GM21528 (cell line): ENCODE measurements around the gene CMKLR1.

ENCODE experiments used
- ATAC-seq: cut with Tn5 transposase; IDR thresholded peaks from one replicate; pipeline ENCODE4 v1.9.1; 2021; ENCODE audit warnings: mild to moderate bottlenecking, moderate library complexity; ENCODE audit not compliant: unreplicated experiment, low FRiP score

Gene CMKLR1

GRCh38 chr12:108270849-108271143, 68.3 kb downstream of the CMKLR1 start:
- ATAC-seq: no peak

DNA sequence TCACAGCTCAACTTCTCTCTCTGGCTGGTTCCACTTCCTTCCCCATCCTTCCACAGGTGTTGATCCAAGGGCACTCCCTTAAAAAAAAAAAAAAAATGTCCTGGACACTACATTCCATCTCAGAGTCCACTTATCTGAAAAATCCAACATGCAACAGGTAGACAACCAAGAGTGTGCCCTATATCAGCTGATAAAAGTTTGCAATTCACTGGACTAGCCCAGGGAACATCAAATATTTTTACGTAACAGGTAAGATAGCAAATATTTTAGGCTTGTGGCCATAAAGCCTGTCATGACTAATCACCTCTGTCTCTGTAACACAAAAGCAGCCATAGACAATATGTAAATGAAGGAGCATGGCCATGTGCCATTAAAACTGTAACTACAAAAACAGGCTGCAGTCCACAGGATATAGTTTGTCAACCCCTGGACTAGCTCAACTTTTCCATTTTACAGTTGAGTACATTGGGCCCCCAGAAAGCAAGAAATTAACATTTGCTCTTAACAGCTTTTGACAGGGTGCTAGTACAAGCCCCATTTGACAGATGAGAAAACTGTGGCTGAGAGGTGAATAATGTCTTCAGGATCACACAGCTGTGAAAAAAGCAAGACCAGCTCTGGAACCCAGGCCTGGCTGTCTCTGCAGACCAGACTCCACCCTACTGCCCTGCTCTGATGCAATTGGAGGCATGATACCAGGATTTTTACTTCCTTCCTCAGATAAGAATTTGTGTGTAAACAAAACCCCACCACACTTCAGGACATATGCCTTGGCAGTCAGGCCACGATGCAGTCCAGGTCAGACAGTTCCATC, 68.9 kb downstream of the CMKLR1 start:
- no peak for ATAC-seq

GRCh38 chr12:108269224-108269623, 69.9 kb downstream of the CMKLR1 start:
- no peak for ATAC-seq

- no peak for ATAC-seq
Measured at GRCh38 chr12:108268397-108268796, 70.7 kb downstream of the CMKLR1 start.

- ATAC-seq: no peak
Measured at GRCh38 chr12:108267450-108267849, 71.7 kb downstream of the CMKLR1 start.

GRCh38 chr12:108266131-108266530, 73.0 kb downstream of the CMKLR1 start:
- no peak for ATAC-seq

DNA sequence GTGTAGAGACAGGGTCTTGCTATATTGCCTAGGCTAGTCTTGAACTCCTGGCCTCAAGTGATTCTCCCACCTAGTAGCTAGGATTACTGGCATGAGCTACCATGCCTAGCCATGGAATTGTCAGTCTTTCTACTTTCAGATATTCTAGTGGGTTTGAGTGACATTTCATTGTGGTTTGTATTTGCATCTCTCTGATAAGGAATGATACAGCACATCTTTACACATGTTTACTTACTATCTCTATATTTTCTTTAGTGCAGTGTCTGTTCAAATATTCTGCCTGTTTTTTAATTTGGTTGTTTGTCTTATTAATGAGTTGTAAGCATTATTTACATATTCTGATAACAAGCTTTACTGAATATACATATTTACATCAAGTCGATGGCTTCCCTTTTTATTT, 73.6 kb downstream of the CMKLR1 start:
- no peak for ATAC-seq

- ATAC-seq: no peak
Measured at GRCh38 chr12:108260969-108261368, 78.1 kb downstream of the CMKLR1 start.

DNA sequence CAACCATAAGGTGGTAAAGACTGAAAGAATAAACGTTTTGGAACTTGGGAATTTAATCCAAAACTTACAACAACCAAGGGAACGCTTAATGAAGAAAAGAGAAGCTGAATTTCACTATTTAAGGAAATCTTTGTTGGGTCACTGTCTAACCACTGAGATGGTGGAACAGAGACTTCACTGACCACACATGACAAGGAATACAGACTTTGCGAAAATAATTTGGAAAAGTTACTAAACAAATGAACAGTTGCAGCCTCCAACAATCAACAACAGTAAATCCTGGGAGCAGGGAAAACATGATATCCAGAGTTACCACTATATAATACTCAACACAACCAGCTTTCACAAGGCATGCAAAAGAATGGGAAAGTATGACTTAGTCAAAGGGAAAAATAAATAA, 79.1 kb downstream of the CMKLR1 start:
- no peak for ATAC-seq

- ATAC-seq: no peak
Measured at GRCh38 chr12:108257610-108258106, 81.5 kb downstream of the CMKLR1 start.

DNA sequence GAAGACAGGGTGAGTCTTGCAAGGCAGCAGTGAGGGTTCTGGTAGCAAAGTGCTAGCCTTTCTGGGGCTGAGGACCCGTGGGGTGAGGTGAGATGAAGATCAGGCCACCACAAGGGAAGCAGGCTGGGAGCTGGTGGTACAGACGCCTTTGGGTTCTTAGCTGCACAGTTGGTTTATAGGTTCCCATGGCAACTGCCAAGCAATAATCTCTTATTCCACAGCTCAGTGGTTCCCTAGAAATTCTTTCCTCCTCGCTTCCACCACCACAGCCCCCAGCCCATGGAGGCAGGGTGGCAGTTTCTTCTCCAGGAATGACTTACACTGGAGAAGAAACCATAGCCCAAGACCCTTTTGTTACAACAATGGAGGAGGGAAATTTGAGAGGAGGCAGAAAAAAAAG, 82.1 kb downstream of the CMKLR1 start:
- no peak for ATAC-seq

DNA sequence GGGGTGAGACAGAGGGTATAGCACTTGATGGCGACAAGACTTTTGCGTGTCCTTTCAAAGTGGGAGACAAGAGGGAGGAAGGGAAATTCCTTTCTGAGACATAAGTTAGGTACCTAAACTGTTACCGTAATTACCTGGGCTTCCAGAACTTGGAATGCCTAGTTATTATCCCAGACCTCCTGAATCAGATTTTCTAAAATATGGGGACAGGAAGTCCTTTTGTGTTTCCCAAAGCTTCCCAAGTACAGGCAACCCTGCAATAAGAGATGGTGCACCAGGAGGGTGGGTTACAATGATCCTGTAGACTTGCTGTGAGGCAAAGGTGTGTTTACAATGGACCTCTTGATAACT, 83.9 kb downstream of the CMKLR1 start:
- no peak for ATAC-seq

GRCh38 chr12:108254517-108255251, 84.4 kb downstream of the CMKLR1 start:
- no peak for ATAC-seq

GRCh38 chr12:108254030-108254429, 85.1 kb downstream of the CMKLR1 start:
- ATAC-seq: no peak

DNA sequence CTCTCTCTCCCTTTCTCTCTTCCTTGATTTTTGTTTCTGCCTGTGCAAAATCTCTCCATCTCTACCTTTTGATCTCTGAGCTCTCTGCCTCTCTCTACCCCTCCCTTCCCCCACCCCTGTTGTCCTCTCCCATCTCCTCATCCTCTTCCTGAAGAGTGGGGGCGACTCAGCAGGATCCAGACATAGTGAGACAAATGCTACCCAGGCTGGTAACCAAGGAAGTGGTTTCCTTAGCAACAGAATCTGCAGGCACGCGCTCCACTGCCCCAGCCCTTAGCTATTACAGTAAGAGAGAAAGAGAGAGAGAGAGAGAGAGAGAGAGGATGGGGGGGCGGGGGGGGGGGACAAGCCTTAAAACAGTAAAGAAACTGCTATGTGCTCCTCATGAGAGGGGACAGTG, 85.6 kb downstream of the CMKLR1 start:
- ATAC-seq: no peak

DNA sequence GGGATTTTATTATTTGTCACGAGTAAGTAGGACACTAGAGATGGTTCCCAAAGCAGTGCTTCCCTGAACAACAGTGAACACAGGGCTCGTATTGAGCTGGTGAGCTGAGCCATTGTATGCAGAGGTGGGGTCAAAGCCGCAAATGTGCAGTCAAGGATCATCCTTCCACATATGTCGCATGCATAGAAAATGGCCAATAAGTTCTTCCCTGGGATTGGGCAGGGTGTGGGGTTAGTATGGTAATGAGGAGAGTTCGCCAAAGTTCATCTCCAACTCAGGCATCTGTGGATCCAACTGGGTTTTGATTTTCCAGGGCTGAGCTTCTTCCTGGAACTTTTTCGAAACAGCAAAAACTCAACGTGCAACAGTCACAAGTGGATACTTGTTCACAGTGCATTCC, 86.6 kb downstream of the CMKLR1 start:
- no peak for ATAC-seq

DNA sequence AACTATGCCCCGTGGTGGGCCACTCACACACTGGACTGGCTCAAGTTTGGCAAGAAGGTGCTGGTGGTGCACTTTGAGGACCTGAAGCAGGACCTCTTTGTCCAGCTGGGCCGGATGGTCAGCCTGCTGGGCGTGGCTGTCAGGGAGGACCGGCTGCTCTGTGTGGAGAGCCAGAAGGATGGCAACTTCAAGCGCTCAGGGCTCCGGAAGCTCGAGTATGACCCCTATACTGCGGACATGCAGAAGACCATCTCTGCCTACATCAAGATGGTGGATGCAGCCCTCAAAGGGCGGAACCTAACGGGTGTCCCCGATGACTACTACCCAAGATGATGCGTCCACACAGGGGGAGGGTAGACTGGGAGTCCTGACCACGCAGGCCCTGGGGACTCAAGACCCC, 91.1 kb downstream of the CMKLR1 start:
- no peak for ATAC-seq

DNA sequence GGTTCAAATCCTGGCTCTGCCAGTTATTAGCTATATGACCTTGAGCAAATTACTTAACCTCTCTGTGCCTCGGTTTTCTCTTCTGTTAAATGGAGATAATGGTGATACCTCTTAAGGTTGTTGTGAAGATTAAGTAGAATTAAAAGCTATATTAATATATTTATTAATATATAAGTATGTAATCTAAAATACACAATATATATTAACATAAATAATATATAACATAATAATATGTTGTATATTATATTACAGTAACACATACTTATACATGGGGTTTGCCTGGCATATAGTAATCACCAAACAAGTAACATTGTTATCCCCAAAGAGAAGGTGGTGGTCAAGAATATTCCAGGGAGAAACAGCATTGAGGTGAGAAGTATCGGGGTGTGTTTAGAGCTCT, 92.0 kb downstream of the CMKLR1 start:
- no peak for ATAC-seq

DNA sequence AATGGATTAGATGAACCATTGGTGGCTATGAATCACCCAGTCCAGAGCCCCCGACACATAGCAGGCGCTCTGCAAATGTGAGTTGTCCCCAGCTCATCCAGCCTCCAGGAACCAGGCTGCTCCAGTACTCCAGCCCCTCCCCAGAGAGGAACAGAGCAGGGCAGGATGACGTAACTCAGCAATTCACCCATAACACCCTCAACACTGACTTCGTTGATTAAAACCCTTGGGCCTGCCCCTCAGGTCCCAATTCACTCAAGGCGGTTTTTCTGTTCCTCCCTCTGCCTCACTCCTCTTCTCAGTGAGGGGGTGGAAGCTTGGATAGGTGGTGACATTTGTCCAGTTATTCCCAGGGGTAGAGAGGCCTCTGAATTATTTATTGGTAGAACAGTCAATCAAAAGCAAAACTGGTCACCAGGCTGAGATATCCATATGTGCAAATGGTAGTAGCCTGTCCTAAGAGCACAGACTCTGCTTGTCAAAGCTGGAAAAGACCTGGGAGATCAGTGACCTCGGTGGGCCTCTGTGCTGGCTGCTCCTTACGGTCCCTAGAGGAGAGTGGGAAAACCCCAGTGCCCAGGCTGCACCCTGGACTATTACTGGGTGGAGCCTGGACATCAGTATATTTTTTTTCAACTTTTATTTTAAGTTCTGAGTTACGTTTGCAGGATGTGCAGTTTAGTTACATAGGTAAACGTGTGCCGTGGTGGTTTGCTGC, 97.0 kb downstream of the CMKLR1 start:
- ATAC-seq: no peak

- ATAC-seq: no peak
Measured at GRCh38 chr12:108240928-108241327, 98.2 kb downstream of the CMKLR1 start.

DNA sequence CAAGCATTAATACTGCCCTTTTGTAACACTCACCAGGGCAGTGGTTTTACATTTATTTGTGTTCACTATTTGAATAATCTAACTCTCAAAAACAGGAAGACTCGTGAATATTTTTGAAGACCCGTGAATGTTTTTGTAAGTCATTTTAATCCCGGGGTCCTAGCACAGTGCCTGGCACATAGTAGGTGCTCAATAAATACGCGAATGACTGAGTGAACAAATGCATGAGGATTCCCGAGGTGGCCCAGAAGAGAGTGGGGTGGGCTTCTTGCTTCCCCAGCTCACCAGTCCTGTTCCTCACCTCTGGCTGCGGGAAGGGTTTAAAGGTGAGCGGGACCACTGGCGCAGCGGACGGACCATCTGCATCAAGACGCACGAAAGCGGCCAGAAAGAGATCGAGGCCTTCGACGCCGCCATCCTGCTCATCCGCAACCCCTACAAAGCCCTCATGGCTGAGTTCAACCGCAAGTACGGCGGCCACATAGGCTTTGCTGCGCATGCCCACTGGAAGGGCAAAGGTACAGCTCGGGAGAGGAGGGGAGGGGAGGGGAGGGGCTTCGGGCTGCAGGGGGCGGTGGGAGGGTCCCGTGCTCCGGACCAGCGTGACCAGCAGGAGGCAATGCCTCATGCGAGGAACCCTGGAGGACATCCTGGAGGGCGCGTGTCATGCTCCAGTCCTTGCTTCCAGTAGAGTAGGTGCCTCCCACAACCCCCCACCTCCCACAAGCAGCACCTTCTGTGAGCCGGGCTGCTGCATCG, 98.9 kb downstream of the CMKLR1 start:
- no peak for ATAC-seq
